CD4-positive, alpha-beta T cell treated with Interleukin-4 for 4 hours (primary cell): ENCODE measurements around the gene MYBPC3.
"Not testable (repeated sequence)": the region's sequence is repeated elsewhere in the genome, so short reads cannot be mapped to it uniquely, and the experiment has no call there.

Source experiments
- DNase-seq: peaks from one replicate; pipeline ENCODE4 v3.0.0-alpha.2; 2020

MYBPC3 gene

DNA sequence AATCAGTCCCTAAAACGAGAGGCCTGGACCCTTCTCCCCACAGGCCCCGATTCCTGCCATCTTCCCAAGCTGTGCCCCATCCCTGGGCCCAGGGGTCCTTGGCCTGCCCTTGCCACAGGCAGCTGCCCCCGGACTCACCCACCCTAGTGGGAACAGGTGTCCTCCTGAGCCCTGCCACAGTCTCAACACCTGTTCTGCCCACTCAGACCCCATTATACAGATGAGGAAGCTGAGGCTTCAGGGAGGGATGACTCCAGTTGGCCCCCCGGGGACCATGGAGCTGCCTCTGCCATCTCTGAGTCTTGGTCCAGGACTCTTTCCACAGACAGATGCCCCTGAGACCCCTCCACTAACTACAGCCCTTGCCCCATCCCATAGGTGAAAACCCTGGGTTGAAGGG lies 15.9 kb downstream of the MYBPC3 start:
- DNase-seq, result no peak

GRCh38 chr11:47335733-47336132 lies 16.8 kb downstream of the MYBPC3 start:
- no peak for DNase-seq

- DNase-seq, result not testable (repeated sequence)
These were observed 17.6 kb downstream of the MYBPC3 start for GRCh38 chr11:47334699-47335411.

- DNase-seq, result no peak
These were observed 18.5 kb downstream of the MYBPC3 start for GRCh38 chr11:47333886-47334443.

GRCh38 chr11:47333526-47333845 lies 19.0 kb downstream of the MYBPC3 start:
- DNase-seq, result no peak

DNA sequence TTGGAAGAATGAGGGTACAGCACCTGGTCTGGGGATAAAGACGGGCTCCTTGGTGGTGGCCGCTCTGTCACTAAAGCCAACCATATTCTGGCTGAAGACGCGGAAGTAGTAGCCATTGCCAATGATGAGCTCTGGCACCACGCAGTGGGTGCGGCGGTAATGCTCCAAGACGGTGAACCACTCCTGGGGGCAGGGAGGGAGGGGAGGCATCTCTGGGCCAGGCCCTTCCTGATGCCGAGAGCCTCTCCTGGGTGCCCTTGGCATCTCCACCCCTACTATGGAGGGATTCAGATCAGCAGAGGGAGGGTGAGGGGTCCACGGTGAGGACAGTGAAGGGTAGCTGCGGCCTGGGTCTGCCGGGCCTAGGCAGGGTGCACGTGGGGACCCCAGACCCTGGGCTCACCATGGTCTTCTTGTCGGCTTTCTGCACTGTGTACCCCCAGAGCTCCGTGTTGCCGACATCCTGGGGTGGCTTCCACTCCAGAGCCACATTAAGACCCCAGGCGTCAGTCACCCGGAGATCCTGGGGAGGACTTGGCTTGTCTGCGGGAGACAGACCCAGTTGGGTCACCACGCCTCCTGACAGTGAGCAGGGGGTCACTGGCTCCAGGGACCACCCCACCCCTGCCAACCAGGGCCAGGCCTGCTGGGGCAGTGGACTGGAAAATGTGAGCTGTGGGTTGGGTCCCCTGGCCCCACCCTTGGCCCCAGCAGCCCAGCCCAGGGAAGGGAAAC lies 19.5 kb downstream of the MYBPC3 start:
- DNase-seq, result no peak

DNA sequence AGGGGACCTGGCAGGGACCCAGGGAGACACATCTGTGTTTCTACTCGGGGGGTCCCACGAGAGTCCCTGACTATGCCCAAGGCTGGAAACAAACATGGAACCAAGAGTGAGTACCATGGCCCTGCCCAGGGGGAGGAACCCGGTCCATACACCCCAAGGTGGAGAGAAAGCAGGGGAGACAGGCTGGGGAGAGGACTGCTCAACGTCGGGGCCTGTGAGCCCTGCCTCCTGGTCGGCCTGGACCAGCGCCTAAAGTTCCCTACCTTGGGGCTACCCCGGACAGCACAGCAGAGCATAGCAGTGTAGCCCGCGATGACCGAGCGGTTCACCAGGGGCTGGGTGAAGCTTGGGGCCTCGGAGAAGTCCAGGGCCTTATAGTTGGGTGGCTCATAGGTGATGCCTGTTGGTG lies 20.2 kb downstream of the MYBPC3 start:
- no peak for DNase-seq

DNA sequence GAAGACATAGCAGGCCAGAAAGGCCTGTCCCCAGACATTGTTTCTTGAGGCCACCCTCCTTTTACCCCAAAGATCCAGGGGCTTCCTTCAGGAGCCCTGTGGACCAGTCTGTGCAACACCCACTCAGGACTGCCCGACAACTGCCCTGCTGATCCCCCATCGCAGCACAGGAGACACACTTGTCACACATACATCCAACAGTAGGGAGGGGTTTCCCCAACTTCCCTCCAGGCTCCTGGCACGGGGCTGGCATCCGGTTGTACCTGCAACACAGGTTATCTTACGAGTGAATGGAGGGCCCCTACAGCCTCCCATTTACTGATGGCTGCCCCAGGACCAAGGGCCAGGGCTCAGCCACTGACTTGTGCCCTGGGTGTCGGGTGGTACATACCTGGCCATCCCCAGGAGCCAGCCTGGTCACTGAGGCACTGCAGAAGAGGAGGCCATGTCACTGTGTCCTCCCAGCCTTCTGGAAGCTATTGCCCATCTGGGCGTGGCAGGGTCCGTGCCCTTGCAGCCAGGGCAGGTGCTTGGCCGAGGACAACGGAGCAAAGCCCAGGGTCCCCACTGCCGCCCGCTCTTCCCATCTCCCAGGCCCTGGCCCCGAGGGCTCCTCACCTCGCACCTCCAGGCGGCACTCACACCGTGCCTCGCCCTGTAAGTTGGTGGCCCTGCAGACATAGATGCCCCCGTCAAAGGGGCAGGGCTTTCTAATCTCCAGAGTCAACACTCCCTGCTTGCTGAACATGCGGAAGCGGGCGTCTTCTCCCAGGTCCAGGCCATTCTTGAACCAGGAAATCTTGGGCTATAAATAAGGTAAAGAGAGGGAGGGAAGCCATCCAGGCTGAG lies 20.8 kb downstream of the MYBPC3 start:
- no peak for DNase-seq

GRCh38 chr11:47329987-47330931 lies 22.2 kb downstream of the MYBPC3 start:
- no peak for DNase-seq

GRCh38 chr11:47329431-47329986 lies 23.0 kb downstream of the MYBPC3 start:
- no peak for DNase-seq

DNA sequence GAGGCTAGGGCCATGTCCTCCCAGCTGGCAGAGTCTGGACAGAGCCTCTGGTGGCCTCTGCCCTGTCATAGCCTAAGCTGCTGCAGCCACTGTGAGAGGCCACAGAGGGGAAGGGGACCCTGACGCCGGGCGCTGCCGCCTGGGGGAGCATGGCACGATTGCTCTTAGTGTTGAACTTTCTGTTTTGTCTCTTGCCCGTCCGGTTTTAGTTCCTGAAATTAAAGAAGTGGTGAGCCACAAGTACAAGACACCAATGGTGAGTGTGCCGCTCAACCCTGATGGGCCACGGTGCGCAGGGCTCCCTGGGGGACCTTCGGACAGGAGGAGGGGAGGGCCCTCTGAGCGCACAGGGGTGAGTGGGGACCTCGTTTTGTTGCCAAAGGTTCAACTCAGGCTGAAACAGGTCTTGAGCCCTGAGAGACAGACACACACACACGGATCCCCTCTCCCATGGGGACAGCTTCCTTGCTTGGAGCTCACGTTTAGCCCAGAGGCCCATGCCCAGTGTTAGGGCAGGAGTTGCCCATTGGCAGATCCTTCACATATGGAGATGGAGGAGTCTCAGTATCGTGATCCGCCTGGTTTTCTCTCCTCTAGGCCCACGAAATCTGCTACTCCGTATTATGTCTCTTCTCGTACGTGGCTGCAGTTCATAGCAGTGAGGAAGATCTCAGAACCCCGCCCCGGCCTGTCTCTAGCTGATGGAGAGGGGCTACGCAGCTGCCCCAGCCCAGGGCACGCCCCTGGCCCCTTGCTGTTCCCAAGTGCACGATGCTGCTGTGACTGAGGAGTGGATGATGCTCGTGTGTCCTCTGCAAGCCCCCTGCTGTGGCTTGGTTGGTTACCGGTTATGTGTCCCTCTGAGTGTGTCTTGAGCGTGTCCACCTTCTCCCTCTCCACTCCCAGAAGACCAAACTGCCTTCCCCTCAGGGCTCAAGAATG lies 23.8 kb downstream of the MYBPC3 start:
- DNase-seq, result no peak

DNA sequence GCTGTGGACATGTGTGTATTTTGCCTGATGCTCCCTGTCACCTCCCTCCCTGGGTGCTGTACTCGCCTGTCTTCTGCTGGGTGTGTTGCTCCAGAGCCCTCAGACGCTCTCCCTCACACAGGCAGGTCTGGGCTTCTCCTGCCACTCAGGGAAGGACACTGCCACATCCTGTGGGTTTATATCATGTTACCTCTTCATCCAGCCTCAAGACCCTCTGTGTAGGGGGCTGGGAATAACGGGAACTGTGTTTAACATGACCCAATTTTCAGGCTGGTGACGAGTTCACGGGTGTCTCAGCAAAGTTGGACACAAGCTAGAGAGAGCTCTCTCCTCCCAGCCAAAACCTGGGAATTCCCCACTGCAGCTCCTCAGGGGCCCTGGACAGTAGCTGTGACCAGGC lies 24.6 kb downstream of the MYBPC3 start:
- no peak for DNase-seq

DNA sequence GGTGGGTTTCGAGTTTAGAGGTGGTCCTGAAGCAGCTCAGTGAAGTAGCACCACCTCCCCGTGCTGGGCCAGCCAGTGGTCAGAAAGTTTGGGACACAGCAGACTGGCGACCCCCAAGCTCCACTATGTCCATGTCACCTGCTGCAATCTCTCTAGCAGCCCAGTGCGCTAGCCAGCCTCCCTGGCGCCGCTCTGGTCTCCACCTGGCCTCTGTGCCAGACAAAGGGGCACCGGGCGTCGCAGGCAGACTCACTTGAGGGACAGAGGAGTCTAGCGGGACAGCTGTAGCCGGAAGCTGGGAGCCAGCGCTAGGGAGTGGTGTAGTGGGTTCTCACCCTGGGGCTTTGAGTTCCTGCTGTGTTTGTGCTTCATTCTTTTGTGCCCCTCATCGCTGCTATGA lies 25.5 kb downstream of the MYBPC3 start:
- no peak for DNase-seq

- no peak for DNase-seq
These were observed 26.3 kb downstream of the MYBPC3 start for GRCh38 chr11:47326198-47326597.

- DNase-seq, result no peak
These were observed 27.0 kb downstream of the MYBPC3 start for GRCh38 chr11:47325271-47326041.

- DNase-seq, result no peak
These were observed 28.0 kb downstream of the MYBPC3 start for GRCh38 chr11:47324520-47324919.

- no peak for DNase-seq
These were observed 34.3 kb downstream of the MYBPC3 start for GRCh38 chr11:47318166-47318565.

GRCh38 chr11:47317064-47317828 lies 35.3 kb downstream of the MYBPC3 start:
- no peak for DNase-seq

DNA sequence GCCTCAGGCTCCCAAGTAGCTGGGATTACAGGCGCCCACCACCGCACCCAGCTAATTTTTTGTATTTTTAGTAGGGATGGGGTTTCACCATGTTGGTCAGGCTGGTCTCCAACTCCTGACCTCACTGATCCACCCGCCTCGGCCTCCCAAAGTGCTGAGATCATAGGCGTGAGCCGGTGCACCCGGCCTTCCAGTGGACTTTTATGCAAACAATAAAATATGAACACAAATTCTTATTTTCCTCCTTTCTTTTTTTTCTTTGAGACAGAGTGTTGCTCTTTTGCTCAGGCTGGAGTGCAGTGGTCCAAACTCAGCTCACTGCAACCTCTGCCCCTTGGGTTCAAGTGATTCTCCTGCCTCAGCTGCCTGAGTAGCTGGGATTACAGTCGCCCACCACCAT lies 36.0 kb downstream of the MYBPC3 start:
- not testable (repeated sequence) for DNase-seq
